Measurements from ENCODE around the gene ZNF578.
"Not testable (repeated sequence)": the region's sequence is repeated elsewhere in the genome, so short reads cannot be mapped to it uniquely, and the experiment has no call there.

ZNF578 gene

DNA sequence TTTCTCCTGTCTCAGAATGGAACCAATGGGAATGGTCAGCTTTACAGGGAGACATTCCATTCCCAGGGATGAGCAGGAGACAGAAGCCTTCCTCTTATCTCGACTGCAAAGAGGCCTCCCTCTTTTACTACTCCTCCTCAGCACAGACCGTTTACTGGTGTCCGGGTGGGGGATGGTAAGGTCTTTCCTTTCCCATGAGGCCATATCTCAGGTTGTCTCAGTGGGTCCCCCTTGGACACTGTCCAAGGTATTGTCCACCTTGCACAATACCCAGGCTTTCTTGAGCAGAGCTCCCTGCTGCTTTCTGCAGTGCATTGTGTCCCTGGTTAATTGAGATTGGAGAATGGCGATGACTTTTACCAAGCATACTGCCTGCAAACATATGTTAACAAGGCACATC lies 66.7 kb downstream of the ZNF578 start:
- TF ChIP-seq, protein P1, sequence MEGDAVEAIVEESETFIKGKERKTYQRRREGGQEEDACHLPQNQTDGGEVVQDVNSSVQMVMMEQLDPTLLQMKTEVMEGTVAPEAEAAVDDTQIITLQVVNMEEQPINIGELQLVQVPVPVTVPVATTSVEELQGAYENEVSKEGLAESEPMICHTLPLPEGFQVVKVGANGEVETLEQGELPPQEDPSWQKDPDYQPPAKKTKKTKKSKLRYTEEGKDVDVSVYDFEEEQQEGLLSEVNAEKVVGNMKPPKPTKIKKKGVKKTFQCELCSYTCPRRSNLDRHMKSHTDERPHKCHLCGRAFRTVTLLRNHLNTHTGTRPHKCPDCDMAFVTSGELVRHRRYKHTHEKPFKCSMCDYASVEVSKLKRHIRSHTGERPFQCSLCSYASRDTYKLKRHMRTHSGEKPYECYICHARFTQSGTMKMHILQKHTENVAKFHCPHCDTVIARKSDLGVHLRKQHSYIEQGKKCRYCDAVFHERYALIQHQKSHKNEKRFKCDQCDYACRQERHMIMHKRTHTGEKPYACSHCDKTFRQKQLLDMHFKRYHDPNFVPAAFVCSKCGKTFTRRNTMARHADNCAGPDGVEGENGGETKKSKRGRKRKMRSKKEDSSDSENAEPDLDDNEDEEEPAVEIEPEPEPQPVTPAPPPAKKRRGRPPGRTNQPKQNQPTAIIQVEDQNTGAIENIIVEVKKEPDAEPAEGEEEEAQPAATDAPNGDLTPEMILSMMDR (conservative IDR thresholded peaks at IDR 0.05; ENCODE audit: low read depth, low read length), result no peak
- DNase-seq (ENCODE audit: low read depth), result no peak
- no peak overlapping the region for H3K4me3 ChIP-seq (ENCODE audit: low read depth, low read length)

DNA sequence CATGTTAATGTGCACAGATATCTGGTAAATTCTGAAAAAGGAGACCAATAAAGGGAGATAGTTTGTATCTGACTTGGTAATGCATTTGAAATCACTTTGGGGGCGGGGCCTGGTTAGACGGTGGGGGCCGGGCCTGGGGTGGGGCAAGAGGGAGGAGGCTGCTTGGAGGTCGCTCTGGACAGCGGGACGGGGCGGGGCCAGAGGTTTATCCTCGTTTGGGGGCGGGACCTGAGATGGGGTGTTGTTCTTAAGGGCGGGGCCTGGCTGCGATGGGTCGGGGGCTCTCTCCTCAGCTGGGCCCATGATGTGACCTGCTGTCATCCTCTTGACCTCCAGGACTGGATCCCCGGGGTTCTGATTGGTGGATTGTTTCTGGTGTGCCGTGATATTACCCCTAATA lies 69.2 kb downstream of the ZNF578 start:
- TF ChIP-seq, protein P1 (conservative IDR thresholded peaks at IDR 0.05; ENCODE audit: low read depth, low read length), result no peak
- H3K4me3 ChIP-seq (ENCODE audit: low read depth, low read length), result no peak overlapping the region
- DNase-seq (ENCODE audit: low read depth), result no peak

DNA sequence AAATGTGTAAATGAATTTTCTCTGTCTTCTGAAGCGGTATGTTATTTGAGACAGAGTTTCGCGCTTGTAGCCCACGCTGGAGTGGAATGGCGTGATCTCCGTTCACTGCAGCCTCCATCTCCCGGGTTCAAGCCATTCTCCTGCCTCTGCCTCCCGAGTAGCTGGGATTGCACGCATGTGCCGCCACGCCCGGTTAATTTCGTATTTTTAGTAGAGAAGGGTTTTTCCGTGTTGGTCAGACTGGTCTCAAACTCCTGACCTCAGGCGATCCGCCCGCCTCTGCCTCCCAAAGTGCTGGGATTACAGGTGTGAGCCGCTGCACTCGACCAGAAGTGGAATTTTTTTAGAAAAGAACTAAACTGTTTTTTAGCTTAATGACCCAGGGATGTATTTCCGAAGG lies 70.7 kb downstream of the ZNF578 start:
- DNase-seq (ENCODE audit: low read depth), result no peak
- no peak overlapping the region for H3K4me3 ChIP-seq (ENCODE audit: low read depth, low read length)
- TF ChIP-seq, protein P1 (conservative IDR thresholded peaks at IDR 0.05; ENCODE audit: low read depth, low read length), result no peak

DNA sequence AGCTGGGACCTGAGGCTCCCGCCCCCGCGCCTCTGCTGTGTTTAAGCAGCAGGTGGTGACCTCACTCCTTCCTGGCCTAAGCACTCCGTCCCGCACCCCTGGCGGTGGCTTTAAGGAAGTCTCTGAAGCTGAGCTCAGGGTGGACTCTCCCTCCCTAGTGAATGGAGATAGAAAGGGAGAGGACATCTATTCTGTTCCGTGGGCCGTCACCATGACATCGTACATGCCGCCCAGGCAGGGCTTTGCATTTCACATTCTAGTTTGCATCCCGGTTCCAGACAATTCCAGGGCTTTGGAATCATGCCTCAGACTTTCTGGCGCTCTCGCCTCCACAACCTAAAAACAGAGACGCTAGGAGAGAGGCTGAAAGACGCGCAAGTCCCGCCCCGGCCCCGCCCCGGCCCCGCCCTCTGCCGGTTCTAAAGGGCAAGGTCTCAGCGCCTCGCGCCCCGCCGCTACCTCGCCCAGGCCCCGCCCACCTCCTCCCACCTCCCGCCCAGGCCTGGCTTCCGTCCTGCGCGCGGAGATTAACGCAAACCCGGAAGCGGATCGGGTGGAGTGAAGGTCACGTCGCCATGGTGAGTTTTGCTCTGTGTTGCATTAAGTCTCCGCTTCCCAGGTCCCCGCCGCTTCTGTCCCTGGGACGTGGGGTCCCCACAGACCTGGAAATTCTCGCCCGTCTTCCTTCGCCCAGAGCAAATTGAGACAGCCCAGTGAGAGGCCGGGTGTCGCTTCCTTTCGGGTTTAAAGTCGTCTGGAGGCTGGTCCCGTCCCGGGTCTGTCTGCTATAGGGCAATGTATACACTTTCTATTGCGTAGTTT lies 74.0 kb downstream of the ZNF578 start, which contains the start of gene ZNF808:
Gene ZNF808, plus strand, starts transcription at position 535 of the 822 bp plus-strand sequence. CDS start 15,617 bp downstream, outside the sequence.
- peak; percentile 91 for DNase-seq (ENCODE audit: low read depth)
- TF ChIP-seq, protein P1 (conservative IDR thresholded peaks at IDR 0.05; ENCODE audit: low read depth, low read length), result peak; percentile 78
- peak within 1 kb of the TSS; percentile 85 for H3K4me3 ChIP-seq (ENCODE audit: low read depth, low read length)

DNA sequence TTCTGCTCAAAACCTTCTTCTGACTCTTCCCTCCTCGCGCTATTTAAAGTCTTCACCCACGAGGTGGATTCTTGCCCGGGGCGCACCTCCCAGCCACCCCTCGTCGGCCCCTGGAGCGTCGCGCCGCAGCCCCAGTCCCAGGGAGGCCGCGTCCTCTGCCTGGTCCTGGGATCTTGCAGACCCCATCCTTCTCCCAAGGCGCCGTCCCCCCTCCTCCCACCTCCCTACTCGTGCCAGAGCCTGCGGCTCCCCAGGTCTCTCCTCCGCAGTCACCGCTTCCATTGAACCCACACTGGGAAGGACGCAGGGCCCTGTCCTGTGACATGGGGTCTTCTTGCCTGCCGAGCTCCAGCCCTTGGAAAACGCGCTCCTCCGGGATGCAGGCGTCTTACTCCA lies 74.6 kb downstream of the ZNF578 start:
- no peak for DNase-seq (ENCODE audit: low read depth)
- H3K4me3 ChIP-seq (ENCODE audit: low read depth, low read length), result peak overlapping the region; percentile 85
- TF ChIP-seq, protein P1 (conservative IDR thresholded peaks at IDR 0.05; ENCODE audit: low read depth, low read length), result no peak

DNA sequence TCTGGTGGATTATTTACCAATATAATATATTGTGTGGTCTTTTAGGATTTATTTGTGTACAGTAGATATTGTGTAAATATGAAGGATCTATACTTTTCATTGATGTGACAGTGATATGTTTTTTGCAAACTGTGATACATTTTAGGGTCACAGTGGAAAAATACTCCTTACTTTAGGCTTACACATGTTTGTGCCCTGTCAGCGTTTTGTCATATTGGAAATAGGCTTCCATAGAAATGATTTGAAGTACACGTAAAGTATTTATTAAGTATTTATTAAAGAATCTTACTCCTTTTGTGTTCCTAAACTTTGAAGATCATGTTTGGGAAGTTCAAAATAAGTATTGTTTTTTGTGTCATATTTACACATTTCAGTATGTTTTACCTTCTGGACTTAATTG lies 79.1 kb downstream of the ZNF578 start:
- no peak overlapping the region for H3K4me3 ChIP-seq (ENCODE audit: low read depth, low read length)
- TF ChIP-seq, protein P1 (conservative IDR thresholded peaks at IDR 0.05; ENCODE audit: low read depth, low read length), result no peak
- no peak for DNase-seq (ENCODE audit: low read depth)

DNA sequence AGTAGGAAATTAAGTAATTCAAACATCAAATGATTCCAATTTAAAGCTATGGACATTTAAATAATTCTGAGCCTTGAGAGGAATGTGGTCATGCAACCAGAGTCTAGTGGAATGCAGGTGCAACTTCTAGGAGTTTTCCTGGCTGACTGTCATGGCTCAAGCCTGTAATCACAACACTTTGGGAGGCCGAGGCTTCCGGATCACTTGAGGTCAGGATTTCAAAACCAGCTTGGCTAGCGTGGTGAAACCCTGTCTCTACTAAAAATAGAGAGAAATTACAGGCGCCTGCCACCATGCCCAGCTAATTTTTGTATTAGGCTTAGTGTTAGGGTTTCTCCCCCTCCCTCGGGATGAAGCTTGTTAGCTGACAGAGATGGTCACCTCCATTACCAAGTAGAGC lies 80.5 kb downstream of the ZNF578 start:
- DNase-seq (ENCODE audit: low read depth), result no peak
- H3K4me3 ChIP-seq (ENCODE audit: low read depth, low read length), result no peak overlapping the region
- TF ChIP-seq, protein P1 (conservative IDR thresholded peaks at IDR 0.05; ENCODE audit: low read depth, low read length), result no peak

DNA sequence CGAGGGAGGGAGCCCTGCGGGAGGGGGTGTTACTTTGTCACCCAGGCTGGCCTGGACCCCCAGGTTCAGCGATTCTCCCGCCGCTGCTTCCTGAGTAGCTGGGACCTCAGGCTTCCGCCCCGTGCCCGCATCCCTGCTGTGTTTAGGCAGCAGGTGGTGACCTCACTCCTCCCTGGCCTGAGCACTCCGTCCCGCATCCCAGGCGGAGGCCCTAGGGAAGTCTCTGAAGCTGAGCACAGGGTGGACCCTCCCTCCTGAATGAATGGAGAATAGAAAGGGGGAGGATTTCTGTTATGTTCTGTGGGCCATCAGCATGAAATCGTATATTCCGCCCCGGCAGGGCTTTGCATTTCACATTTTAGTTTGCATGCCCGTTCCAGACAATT lies 82.0 kb downstream of the ZNF578 start:
- not testable (repeated sequence) for DNase-seq (ENCODE audit: low read depth)
- peak overlapping the region; percentile 72 for H3K4me3 ChIP-seq (ENCODE audit: low read depth, low read length)

Measured in choroid plexus epithelial cell (primary cell).